ENCODE results near the gene HEATR5A. TPM values are rescaled to one million over a fixed set of nuclear protein-coding genes. Genes with fewer than 3 reads are reported as not detected.

HEATR5A gene
- total RNA-seq, 4 donors from 2014 or later: 14.2 to 26.6 (median 17.0) TPM

DNA sequence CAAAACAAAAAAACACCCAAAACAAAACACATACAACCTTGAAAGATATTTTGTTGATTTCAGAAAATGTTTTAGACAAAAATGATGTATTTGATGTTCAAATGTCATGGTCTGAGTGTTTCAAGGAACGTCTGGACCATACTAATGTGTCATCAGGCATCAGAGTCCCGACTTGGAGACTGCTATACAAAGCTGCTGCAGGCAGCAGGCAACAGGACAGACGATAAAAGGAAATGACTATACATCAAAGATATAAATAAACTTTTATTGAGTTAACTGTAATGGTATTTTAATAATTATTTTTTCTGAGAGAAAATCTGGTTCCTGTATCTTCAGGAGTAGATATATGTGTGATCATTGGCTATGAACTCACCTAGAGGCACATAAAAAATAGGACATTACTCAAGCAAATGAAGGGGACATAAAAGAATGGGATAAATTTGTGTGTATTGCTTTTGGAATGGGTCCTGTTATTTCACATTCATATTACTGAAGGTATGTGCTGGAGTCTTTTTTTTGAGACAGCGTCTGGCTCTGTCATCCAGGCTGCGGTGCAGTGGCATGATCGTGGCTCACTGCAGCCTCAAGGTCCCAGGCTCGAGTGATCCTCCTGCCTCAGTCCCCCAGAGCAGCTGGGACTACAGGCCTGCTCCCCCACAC, 125.5 kb downstream of the HEATR5A start:
- DNase-seq: no peak
- Histone ChIP-seq H3K27ac (no peak overlapping the region), H3K9me3 (no peaks in the 10 kb centered on the region), H3K27me3 (no peaks in the 10 kb centered on the region), H3K4me1 (peaks cover 0 to 8% (median 0%) of the 10 kb centered on the region in 3 donors), H3K36me3 (peaks cover 0 to 31% (median under 1%) of the 10 kb centered on the region in 3 donors), H3K4me3 (no peak overlapping the region)
- WGBS, 2 donors: 70 to 73% methylated on average over 7 of the region's 7 CpGs
- intact Hi-C loops (cut with DNase I): no loop called here
- TF ChIP-seq, protein P1, sequence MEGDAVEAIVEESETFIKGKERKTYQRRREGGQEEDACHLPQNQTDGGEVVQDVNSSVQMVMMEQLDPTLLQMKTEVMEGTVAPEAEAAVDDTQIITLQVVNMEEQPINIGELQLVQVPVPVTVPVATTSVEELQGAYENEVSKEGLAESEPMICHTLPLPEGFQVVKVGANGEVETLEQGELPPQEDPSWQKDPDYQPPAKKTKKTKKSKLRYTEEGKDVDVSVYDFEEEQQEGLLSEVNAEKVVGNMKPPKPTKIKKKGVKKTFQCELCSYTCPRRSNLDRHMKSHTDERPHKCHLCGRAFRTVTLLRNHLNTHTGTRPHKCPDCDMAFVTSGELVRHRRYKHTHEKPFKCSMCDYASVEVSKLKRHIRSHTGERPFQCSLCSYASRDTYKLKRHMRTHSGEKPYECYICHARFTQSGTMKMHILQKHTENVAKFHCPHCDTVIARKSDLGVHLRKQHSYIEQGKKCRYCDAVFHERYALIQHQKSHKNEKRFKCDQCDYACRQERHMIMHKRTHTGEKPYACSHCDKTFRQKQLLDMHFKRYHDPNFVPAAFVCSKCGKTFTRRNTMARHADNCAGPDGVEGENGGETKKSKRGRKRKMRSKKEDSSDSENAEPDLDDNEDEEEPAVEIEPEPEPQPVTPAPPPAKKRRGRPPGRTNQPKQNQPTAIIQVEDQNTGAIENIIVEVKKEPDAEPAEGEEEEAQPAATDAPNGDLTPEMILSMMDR (IDR thresholded peaks at IDR 0.05): no peak
- TF ChIP-seq POLR2A (IDR thresholded peaks at IDR 0.05): no peak

DNA sequence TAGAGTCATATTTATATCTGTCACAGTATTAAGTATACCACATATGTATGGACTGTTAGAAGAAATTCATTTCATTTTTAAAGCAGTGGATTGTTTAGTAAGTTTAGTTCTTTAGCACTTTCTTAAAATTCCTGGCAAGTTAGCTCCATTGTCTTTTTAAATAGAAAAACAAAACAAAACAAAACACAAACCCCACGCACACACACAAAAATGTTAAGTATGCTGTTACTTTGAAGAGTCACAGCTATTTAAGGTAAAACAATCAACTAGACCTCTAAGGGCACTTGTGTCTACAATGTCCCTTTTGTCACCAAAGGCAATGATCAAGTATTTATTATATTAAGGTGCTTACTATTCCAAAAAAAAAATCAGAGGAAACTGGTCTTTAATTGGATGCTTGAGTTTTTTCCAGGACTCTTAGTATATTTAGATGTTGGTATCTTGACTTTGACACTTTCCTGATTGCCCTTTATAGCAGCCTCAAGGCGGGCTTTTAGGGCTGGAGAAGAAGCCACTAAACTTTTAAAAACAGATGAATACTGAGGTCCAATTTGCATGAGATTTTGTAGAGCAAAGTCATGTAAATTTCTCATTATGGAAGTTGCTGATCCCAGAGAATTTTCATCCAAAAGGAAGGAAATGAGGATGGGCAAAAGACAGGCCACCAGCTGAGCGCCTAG, 127.3 kb downstream of the HEATR5A start:
- H3K4me3 ChIP-seq: no peak overlapping the region
- no peak overlapping the region for H3K27ac ChIP-seq
- no peaks in the 10 kb centered on the region for H3K27me3 ChIP-seq
- intact Hi-C loops (cut with DNase I): no loop called here
- H3K9me3 ChIP-seq: no peaks in the 10 kb centered on the region
- H3K4me1 ChIP-seq: peaks cover 0 to 3% (median 0%) of the 10 kb centered on the region in 3 donors
- TF ChIP-seq, protein P1 (IDR thresholded peaks at IDR 0.05): no peak
- no peak for TF ChIP-seq POLR2A (IDR thresholded peaks at IDR 0.05)
- DNase-seq: no peak
- peaks cover 0 to 25% (median 0%) of the 10 kb centered on the region in 3 donors for H3K36me3 ChIP-seq
- WGBS, 2 donors: 83 to 86% methylated on average over 3 of the region's 3 CpGs

DNA sequence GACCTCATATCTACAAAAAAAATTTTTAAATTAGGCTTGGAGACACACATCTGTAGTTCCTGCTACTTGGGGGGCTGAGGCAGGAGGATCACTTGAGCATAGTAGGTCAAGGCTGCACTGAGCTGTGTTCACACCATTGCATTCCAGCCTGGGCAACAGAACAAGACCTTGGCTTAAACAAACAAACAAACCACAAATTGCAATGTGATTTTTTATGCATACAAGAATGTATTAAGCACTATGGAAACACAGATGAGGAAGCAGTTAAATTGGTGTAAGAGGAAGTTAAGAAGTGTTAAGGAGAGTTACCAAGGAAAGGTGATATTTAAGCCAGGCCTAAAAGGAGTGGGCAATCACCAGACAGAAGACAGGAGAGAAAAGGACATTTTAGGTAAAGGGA, 129.1 kb downstream of the HEATR5A start:
- Histone ChIP-seq H3K4me3 (no peak overlapping the region), H3K27me3 (no peaks in the 10 kb centered on the region), H3K4me1 (no peaks in the 10 kb centered on the region), H3K9me3 (no peaks in the 10 kb centered on the region), H3K36me3 (peaks cover 0 to 25% (median 0%) of the 10 kb centered on the region in 3 donors), H3K27ac (no peak overlapping the region)
- intact Hi-C loops (cut with DNase I): no loop called here
- no peak for DNase-seq
- TF ChIP-seq, protein P1 (IDR thresholded peaks at IDR 0.05): no peak
- no peak for TF ChIP-seq POLR2A (IDR thresholded peaks at IDR 0.05)

GRCh38 chr14:31287294-31287972, 132.9 kb downstream of the HEATR5A start:
- Histone ChIP-seq H3K36me3 (peaks cover 0 to 2% (median 0%) of the 10 kb centered on the region in 3 donors), H3K4me3 (no peak overlapping the region), H3K9me3 (no peaks in the 10 kb centered on the region), H3K4me1 (no peaks in the 10 kb centered on the region), H3K27me3 (no peaks in the 10 kb centered on the region), H3K27ac (no peak overlapping the region)
- DNase-seq: no peak
- intact Hi-C loops (cut with DNase I): no loop called here
- TF ChIP-seq, protein P1 (IDR thresholded peaks at IDR 0.05): no peak
- TF ChIP-seq POLR2A (IDR thresholded peaks at IDR 0.05): no peak
- 81 to 82% methylated on average over 4 of the region's 4 CpGs for WGBS, 2 donors

Measured in esophagus squamous epithelium (tissue), 5 donors.